SK-N-SH (cell line): ENCODE results near the gene SALL3. TPM values are rescaled to one million over a fixed set of nuclear protein-coding genes. Genes with fewer than 3 reads are reported as not detected.

Source experiments
- CTCF ChIA-PET: fragments of 300-600, 350-600 bp; formaldehyde crosslinking; extraction: SDS; loops from one replicate; lab custom pipeline; 2021; lab: Yijun Ruan, JAX
- POLR2A ChIA-PET: fragments of 350-600 bp; sonication (Branson Sonifier 250); formaldehyde crosslinking; extraction: SDS; loops from one replicate; lab custom pipeline; 2020; ENCODE audit warnings: antibody characterized with exemption, inconsistent platforms; lab: Yijun Ruan, JAX
- DNase-seq: peaks from one replicate; pipeline ENCODE4 v3.0.0; 2012
- H2AFZ ChIP-seq: fragments of 200-600 bp; sonication (generic); 2 replicates; pipeline ENCODE4 v1.8.1; 2016; ENCODE audit warnings: antibody characterized with exemption, mild to moderate bottlenecking, low read depth
- H3F3A ChIP-seq: fragments of 200-600 bp; sonication (generic); replicated peaks from 2 replicates; pipeline ENCODE3; 2016; ENCODE audit warnings: antibody characterized with exemption, mild to moderate bottlenecking; ENCODE audit not compliant: insufficient read depth
- H3K27ac ChIP-seq, 2 experiments: fragments of 200-500 bp in 1 of 2; fragments of 200-600 bp in 1 of 2; sonication (Bioruptor generic) in 1 of 2; sonication (generic), shearing (Covaris generic) in 1 of 2; 2 replicates each; pipeline versions ENCODE4 v1.5.1 to v1.6.1; 2014 to 2016; ENCODE audit warnings: low read depth in 2 of 2, inconsistent platforms in 1 of 2, low read length in 1 of 2, mild to moderate bottlenecking in 1 of 2, mixed read lengths in 1 of 2
- H3K27me3 ChIP-seq: fragments of 200-600 bp; sonication (generic), shearing (Covaris generic); 2 replicates; pipeline ENCODE4 v1.6.1; 2016; ENCODE audit warnings: mixed run types; ENCODE audit not compliant: insufficient read depth
- H3K36me3 ChIP-seq, 2 experiments: fragments of 200-500 bp in 1 of 2; fragments of 200-600 bp in 1 of 2; sonication (Bioruptor generic) in 1 of 2; sonication (generic) in 1 of 2; replicated peaks in 1 of 2; 2 replicates each; pipeline versions ENCODE3 to v1.5.1; 2014 to 2016; ENCODE audit warnings: low read length in 1 of 2, mild to moderate bottlenecking in 1 of 2; ENCODE audit not compliant: insufficient read depth in 2 of 2, control insufficient read depth in 1 of 2
- H3K4me1 ChIP-seq, 2 experiments: fragments of 200-500 bp in 1 of 2; fragments of 200-600 bp in 1 of 2; sonication (Bioruptor generic) in 1 of 2; sonication (generic), shearing (Covaris generic) in 1 of 2; 2 replicates each; pipeline versions ENCODE4 v1.5.1 to v1.6.1; 2014 to 2016; ENCODE audit warnings: low read depth in 1 of 2, low read length in 1 of 2, mixed run types in 1 of 2; ENCODE audit not compliant: insufficient read depth in 2 of 2, control insufficient read depth in 1 of 2
- H3K4me2 ChIP-seq: fragments of 200-600 bp; sonication (generic), shearing (Covaris generic); 2 replicates; pipeline ENCODE4 v1.6.1; 2017; ENCODE audit warnings: mixed run types
- H3K4me3 ChIP-seq, 2 experiments: fragments of 200-500 bp in 1 of 2; fragments of 200-600 bp in 1 of 2; sonication (Bioruptor generic) in 1 of 2; sonication (generic), shearing (Covaris generic) in 1 of 2; 2 replicates each; pipeline versions ENCODE4 v1.5.1 to v1.8.1; 2014 to 2016; ENCODE audit warnings: low read depth in 2 of 2, inconsistent platforms in 1 of 2, low read length in 1 of 2, mild to moderate bottlenecking in 1 of 2, mixed read lengths in 1 of 2, moderate library complexity in 1 of 2
- H3K79me2 ChIP-seq: fragments of 200-600 bp; sonication (generic); 2 replicates; pipeline ENCODE4 v1.8.1; 2017; ENCODE audit warnings: mild to moderate bottlenecking; ENCODE audit not compliant: insufficient read depth
- H3K9ac ChIP-seq: fragments of 200-600 bp; sonication (generic); 2 replicates; pipeline ENCODE4 v1.6.1; 2017; ENCODE audit warnings: mixed run types
- H3K9me2 ChIP-seq: fragments of 200-600 bp; sonication (generic); 2 replicates; pipeline ENCODE4 v1.6.1; 2017; ENCODE audit warnings: mixed run types
- H3K9me3 ChIP-seq: fragments of 200-600 bp; sonication (generic); 2 replicates; pipeline ENCODE4 v1.6.1; 2017; ENCODE audit warnings: mixed run types, mild to moderate bottlenecking, moderate library complexity
- H4K20me1 ChIP-seq: fragments of 200-600 bp; sonication (generic); 2 replicates; pipeline ENCODE4 v1.6.1; 2017; ENCODE audit warnings: mild to moderate bottlenecking, mixed run types; ENCODE audit not compliant: insufficient read depth
- ELF1 ChIP-seq: IDR thresholded peaks from 2 replicates; pipeline ENCODE4 v1.4.0; 2012
- EP300 ChIP-seq, 2 experiments: IDR thresholded peaks; 2 replicates each; pipeline versions ENCODE4 v1.4.0 to v1.6.1; 2012; ENCODE audit warnings: borderline replicate concordance in 1 of 2, low read depth in 1 of 2, low read length in 1 of 2
- EZH2phosphoT487 ChIP-seq: fragments of 200-600 bp; sonication (generic); IDR thresholded peaks from 2 replicates; pipeline ENCODE4 v1.6.1; 2017; ENCODE audit warnings: low read depth, mixed run types, mild to moderate bottlenecking, antibody characterized with exemption, moderate library complexity, borderline replicate concordance
- FOSL2 ChIP-seq: IDR thresholded peaks from 2 replicates; pipeline ENCODE4 v1.4.0; 2012; ENCODE audit warnings: low read depth, mild to moderate bottlenecking, moderate library complexity, borderline replicate concordance
- FOXJ3 ChIP-seq: sonication (generic); formaldehyde crosslinking; IDR thresholded peaks from 2 replicates; pipeline ENCODE4 v1.5.1; 2020; ENCODE audit warnings: mild to moderate bottlenecking, missing genetic modification reagents
- GABPA ChIP-seq: IDR thresholded peaks from 2 replicates; pipeline ENCODE4 v1.4.0; 2012; ENCODE audit warnings: low read depth, mild to moderate bottlenecking
- NFIC ChIP-seq: IDR thresholded peaks from 2 replicates; pipeline ENCODE4 v1.4.0; 2012; ENCODE audit warnings: borderline replicate concordance
- NRF1 ChIP-seq: IDR thresholded peaks from 2 replicates; pipeline ENCODE4 v1.6.1; 2012; ENCODE audit warnings: low read depth, mild to moderate bottlenecking, low read length
- POLR2AphosphoS5 ChIP-seq: IDR thresholded peaks from 2 replicates; pipeline ENCODE4 v1.6.1; 2012; ENCODE audit warnings: low read depth, low read length
- RAD21 ChIP-seq: IDR thresholded peaks from 2 replicates; pipeline ENCODE4 v1.6.1; 2012; ENCODE audit warnings: mild to moderate bottlenecking, low read length
- RFX5 ChIP-seq: IDR thresholded peaks from 2 replicates; pipeline ENCODE4 v1.6.1; 2012; ENCODE audit warnings: mild to moderate bottlenecking, improper control_type of control experiment, low read length
- TAF1 ChIP-seq: IDR thresholded peaks from 2 replicates; pipeline ENCODE4 v1.6.1; 2012; ENCODE audit warnings: low read depth, mild to moderate bottlenecking, low read length, moderate library complexity, borderline replicate concordance
- TEAD4 ChIP-seq: IDR thresholded peaks from 2 replicates; pipeline ENCODE4 v1.4.0; 2012; ENCODE audit warnings: mild to moderate bottlenecking, borderline replicate concordance; ENCODE audit not compliant: insufficient read depth
- WGBS: methylation state at CpG from one replicate; pipeline ENCODE4 v1.1.6; 2017; ENCODE audit warnings: low lambda C conversion rate; 5-methylcytosine and 5-hydroxymethylcytosine counted together
- polyA plus RNA-seq, 3 experiments: library from polyadenylated mRNA; depleted of rRNA; stranded (reverse); fragments of >200 nt; gene quantifications; 2 replicates each; pipeline ENCODE4 v1.2.3, GENCODE V29; 2012
- TF ChIP-seq, protein P1 (sequence below): IDR thresholded peaks from 2 replicates; pipeline ENCODE4 v1.4.0; 2012; ENCODE audit warnings: low read depth
- TF ChIP-seq, protein P2 (sequence below): IDR thresholded peaks from 2 replicates; pipeline ENCODE4 v1.4.0; 2012; ENCODE audit warnings: low read depth, borderline replicate concordance
- TF ChIP-seq, protein P3 (sequence below): fragments of 150-350 bp; IDR thresholded peaks from 2 replicates; pipeline ENCODE4 v1.6.1; 2016; ENCODE audit warnings: mild to moderate bottlenecking, low read depth, low read length
- TF ChIP-seq, protein P4 (sequence below): IDR thresholded peaks from 2 replicates; pipeline ENCODE4; 2012

Gene SALL3
- polyA plus RNA-seq, 1 of the 3 experiments (the other 2 are of a cell fraction) = not detected

DNA sequence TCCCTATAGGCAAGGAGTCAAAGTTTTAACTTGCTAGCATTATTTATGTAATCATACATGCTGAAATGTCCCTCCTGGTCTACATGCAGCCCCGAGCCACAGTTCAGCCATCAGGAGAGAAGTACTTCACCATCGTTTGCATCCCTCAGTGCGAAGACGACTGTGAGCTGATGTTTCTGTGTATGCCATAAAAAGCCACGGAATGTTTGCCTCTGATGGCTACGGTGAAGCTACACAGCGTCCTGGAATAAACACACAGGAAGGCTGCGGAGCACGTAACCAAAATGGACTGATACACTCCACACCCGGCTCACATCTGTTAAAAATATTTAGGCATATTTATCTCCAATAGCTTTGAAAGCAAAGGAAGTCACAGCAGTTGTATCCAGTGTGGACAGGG is 4.3 kb upstream of the SALL3 start:
- ChIA-PET CTCF (interaction anchor here (0.9 to 1.5 kb wide), 3 partner anchors 10 to 1075 kb away, joined by 3 to 7 read pairs (median 3); no protein-coding TSS in a partner anchor), POLR2A (no interaction called here)
- DNase-seq = no peak
- Histone ChIP-seq H3K4me1 (no peaks in the 10 kb centered on the region), H3F3A (no peaks in the 10 kb centered on the region), H3K27me3 (peaks cover 82% of the 10 kb centered on the region), H4K20me1 (0 out of 2 replicates have a peak, but pooled peaks cover 3% of the 10 kb centered on the region), H3K4me3 (no peak overlapping the region), H3K79me2 (no peaks in the 10 kb centered on the region), H3K36me3 (no peaks in the 10 kb centered on the region), H3K9ac (no peak overlapping the region), H3K9me2 (no peaks in the 10 kb centered on the region), H3K9me3 (no peaks in the 10 kb centered on the region), H3K4me2 (no peak overlapping the region), H3K27ac (no peak overlapping the region), H2AFZ (no peak overlapping the region)
- TF ChIP-seq TEAD4 (no peak), TAF1 (no peak), NRF1 (no peak), POLR2AphosphoS5 (no peak), NFIC (no peak), EZH2phosphoT487 (no peak), ELF1 (no peak), RAD21 (no peak), FOSL2 (no peak), EP300 (IDR thresholded peaks at IDR 0.05; ENCODE audit: borderline replicate concordance in 1 of 2, low read depth in 1 of 2, low read length in 1 of 2) (no peak), FOXJ3 (CRISPR knock-in tag) (no peak), GABPA (no peak), RFX5 (no peak)
- TF ChIP-seq, protein P1, sequence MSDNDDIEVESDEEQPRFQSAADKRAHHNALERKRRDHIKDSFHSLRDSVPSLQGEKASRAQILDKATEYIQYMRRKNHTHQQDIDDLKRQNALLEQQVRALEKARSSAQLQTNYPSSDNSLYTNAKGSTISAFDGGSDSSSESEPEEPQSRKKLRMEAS = no peak
- TF ChIP-seq, protein P2, sequence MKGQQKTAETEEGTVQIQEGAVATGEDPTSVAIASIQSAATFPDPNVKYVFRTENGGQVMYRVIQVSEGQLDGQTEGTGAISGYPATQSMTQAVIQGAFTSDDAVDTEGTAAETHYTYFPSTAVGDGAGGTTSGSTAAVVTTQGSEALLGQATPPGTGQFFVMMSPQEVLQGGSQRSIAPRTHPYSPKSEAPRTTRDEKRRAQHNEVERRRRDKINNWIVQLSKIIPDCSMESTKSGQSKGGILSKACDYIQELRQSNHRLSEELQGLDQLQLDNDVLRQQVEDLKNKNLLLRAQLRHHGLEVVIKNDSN = no peak
- TF ChIP-seq, protein P3, sequence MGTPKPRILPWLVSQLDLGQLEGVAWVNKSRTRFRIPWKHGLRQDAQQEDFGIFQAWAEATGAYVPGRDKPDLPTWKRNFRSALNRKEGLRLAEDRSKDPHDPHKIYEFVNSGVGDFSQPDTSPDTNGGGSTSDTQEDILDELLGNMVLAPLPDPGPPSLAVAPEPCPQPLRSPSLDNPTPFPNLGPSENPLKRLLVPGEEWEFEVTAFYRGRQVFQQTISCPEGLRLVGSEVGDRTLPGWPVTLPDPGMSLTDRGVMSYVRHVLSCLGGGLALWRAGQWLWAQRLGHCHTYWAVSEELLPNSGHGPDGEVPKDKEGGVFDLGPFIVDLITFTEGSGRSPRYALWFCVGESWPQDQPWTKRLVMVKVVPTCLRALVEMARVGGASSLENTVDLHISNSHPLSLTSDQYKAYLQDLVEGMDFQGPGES = no peak
- TF ChIP-seq, protein P4, sequence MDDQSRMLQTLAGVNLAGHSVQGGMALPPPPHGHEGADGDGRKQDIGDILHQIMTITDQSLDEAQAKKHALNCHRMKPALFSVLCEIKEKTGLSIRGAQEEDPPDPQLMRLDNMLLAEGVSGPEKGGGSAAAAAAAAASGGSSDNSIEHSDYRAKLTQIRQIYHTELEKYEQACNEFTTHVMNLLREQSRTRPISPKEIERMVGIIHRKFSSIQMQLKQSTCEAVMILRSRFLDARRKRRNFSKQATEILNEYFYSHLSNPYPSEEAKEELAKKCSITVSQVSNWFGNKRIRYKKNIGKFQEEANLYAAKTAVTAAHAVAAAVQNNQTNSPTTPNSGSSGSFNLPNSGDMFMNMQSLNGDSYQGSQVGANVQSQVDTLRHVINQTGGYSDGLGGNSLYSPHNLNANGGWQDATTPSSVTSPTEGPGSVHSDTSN = no peak
- WGBS = under 1% methylated on average over 10 of the region's 10 CpGs
